Stimulated activated CD4-positive, alpha-beta T cell treated with anti-CD3 and anti-CD28 coated beads, Interleukin-12 subunit alpha, Interleukin-12 subunit beta, amount 100 ng/mL, for 4 hours (primary cell): Measurements from ENCODE around the gene CEACAM19.
A peak's percentile ranks its signal among the peaks of the same experiment; 100 is the strongest.
"Not testable (repeated sequence)": the region's sequence is repeated elsewhere in the genome, so short reads cannot be mapped to it uniquely, and the experiment has no call there.

ENCODE experiments used
- DNase-seq: peaks from one replicate; pipeline ENCODE4 v3.0.0-alpha.2; 2020

CEACAM19 gene

DNA sequence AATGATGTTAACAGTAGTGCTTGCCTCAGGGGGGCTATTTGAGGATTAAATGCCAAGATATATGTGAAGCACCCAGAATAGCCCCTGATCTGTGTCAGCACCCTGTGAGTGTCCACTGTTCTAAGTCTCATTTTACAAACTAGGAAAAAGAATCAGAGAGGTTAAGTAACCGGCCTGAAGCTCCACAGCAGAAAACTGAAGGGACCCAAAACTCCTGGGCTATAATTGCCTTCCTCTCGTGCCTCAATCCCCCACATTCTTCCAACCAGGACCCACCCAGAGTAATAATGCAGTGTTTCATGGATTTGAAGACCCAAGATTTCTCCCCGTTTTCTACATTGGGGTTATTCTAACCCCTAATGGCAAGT, 25.2 kb upstream of the CEACAM19 start:
- DNase-seq, result no peak

DNA sequence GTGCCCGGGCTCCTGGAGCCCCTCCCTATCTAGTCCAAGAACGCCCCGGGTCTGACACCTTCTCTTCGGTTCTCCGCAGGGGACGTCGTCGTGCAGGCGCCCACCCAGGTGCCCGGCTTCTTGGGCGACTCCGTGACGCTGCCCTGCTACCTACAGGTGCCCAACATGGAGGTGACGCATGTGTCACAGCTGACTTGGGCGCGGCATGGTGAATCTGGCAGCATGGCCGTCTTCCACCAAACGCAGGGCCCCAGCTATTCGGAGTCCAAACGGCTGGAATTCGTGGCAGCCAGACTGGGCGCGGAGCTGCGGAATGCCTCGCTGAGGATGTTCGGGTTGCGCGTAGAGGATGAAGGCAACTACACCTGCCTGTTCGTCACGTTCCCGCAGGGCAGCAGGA, 24.1 kb upstream of the CEACAM19 start:
- DNase-seq, result no peak

DNA sequence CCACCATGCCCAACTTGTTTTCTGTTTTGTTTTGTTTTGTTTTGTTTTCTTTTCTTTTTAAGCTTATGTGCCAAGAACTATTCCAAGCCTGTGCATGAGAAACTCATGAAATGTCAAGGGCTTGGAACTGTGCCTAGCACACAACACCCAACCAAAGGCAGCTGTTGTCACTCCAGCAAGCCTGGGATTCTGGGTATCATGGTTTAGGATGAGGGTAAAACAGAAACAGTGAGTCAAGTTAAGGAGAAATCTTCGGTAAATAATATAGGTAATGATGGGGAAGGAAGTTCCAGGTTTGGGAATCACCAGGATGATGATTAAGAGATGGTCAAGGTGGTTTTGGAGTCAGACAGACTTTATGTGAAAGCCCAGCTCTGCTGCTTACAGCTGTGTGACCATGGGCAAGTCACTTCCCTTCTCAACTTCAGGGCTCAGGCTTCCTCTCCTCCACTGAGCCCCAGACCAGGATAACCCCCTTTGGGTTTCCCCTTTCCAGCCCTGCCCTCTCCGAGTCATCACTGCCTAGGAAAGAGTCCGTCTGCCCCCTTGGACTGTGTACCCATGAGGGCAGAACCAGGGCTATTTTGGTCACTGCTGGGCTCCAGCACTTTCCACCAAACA, 22.5 kb upstream of the CEACAM19 start:
- DNase-seq, result no peak

DNA sequence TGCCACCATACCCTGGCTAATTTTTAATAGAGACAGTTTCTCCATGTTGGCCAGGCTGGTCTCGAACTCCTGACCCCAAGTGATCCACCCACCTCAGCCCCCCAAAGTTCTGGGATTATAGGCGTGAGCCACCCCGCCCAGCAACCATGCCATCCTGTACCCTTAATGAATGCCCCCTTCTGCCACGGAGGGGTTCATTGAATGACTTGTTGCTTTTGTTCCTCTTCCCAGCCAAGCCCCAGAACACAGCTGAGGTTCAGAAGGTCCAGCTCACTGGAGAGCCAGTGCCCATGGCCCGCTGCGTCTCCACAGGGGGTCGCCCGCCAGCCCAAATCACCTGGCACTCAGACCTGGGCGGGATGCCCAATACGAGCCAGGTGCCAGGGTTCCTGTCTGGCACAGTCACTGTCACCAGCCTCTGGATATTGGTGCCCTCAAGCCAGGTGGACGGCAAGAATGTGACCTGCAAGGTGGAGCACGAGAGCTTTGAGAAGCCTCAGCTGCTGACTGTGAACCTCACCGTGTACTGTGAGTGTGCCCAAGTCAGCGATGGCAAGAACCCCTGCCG, 21.6 kb upstream of the CEACAM19 start:
- no peak for DNase-seq

DNA sequence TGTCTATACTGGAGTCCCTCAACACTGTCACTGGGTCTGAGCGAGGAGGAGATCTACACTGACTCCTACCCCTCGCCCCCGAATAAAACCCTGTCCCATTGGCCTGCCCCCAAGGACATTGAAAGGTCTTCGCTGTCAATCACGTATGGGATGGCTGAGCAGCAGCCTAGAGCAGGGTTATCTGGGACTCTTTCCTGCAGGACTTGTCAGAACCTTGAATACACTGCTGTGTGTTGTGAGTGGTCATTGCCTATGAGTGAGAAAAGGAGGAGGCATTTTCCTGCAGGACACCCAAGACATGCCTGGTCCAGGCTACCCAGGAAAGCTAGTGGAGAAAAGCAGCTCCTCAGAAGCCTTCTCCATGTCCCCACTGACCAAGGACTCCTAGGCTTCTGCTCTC, 17.9 kb upstream of the CEACAM19 start:
- no peak for DNase-seq

DNA sequence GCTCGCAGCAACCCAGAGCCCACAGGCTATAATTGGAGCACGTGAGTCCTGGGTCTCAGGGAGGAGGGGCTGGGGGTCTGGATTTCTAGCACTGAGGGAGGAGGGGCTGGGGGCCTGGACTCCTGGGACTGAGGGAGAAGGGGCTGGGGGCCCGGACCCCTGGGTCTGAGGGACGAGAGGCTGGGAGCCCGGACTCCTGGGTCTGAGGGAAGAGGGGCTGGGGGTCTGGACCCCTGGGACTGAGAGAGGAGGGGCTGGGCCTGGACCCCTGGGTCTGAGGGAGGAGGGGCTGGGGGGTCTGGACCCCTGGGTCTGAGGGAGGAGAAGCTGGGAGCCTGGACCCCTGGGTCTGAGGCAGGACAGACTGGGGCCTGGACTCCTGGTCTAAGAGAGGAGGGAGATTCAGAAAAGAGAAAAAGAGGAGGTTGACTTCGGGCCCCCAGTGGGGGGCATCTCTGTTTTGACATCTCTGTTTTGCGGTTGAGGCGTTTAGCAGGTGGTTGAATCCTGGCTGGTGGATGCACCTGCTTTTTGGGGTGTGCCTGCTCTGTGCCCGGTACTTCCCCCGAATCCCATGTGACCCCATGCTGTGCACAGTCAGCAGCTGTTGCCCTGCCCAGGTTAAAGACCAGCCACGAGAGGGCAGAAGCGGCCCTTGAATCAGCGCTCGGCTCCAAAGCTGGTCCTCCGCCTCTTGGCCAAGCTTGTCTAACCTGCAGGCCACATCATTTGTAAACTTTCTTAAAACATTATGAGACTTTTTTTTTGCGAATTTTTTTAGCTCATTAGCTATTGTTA, 17.1 kb upstream of the CEACAM19 start:
- DNase-seq, result peak; percentile 62

DNA sequence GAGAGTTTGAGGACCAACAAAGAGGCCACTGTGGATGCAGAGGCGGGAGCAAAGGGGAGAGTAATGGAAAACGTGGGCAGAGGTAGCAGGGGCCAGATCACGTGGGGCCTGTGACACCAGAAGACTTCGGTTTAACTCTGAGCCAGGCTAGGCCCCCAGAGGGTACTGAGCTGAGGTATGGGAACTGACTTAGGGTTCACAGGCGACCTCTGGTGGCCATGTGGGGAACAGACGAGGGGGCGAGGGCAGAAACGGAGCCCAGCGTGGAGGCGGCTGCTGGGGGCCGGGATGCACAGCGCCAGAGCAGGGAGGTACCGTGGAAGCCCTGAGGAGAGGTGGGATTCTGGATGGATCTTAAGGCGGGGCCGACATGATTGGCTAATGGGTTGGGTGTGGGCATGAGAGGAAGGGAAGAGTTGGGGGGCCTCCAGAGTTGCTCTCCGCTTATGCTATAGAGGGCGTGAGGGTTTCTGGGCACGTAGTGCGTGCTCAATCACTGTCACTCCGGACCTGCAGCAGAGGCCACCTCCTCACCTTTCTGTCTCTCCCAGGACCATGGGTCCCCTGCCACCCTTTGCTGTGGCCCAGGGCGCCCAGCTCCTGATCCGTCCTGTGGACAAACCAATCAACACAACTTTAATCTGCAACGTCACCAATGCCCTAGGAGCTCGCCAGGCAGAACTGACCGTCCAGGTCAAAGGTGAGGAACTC, 13.9 kb upstream of the CEACAM19 start:
- peak; percentile 70 for DNase-seq

DNA sequence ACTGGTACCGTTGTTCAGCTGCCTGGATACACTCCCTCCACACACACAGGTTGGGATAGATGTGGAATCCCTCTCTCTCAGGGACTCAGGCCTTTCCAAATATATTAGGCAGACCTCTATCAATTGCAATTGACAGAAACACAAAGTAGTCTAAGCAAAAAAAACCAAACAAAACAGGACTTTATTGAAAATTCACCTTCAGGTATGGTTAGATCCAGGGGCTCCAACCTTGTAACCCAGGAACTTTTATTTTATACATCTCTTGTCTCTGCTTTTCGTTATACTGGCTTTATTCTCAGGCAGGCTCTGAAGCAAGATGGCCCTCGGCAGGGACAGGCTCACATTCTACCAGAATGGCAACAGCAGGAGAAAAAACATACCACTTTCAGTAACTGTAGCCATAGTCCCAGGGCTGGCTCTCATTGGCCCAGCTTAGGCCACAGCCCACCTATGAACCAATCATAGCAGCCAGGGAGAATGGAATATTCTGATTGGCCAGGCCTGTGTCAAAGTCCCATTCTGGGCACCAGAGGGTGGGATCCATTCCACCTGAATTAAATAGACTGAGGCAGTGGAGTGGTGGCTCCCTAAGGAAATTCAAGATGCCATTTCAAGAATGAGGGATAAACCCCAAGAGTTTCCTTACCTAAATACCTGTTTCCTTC, 13.1 kb upstream of the CEACAM19 start:
- DNase-seq, result no peak

DNA sequence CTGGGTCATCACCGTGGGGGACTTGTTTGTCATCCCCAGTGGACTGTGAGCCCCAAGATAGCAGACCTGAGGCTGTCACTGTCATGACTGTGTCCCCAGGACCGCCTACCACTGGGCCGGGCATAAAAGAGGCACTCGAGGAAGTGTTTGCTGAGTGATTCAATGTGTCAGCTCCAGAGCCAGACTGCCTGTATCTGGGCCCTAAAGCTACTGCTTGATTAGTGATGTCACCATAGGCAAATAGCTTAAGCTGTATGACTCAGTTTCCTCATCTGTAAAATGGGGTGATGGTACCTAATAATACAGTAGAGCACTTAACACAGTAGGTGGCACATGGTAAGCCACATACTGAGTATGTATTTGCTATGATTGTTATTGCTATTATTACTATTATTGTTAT, 11.2 kb upstream of the CEACAM19 start:
- no peak for DNase-seq

DNA sequence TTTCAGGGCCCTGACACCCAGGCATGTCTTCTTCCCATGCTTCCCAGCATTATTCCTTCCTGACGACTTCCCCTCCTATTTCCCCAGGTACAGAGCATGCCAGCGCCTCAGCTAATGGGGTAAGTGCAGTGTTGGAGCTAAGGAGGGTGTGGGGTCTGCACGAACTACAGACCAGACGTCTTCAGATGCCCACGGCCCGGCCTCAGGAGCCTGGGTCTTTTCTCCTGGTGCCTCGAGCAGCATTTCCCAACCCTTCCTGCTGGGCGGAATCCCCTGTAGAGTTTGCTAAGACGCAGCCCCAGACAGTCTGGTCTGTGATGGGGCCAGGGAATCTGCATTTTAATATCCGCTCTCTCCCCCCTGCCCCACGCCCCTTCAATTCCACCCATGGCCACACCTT, 10.1 kb upstream of the CEACAM19 start:
- no peak for DNase-seq

DNA sequence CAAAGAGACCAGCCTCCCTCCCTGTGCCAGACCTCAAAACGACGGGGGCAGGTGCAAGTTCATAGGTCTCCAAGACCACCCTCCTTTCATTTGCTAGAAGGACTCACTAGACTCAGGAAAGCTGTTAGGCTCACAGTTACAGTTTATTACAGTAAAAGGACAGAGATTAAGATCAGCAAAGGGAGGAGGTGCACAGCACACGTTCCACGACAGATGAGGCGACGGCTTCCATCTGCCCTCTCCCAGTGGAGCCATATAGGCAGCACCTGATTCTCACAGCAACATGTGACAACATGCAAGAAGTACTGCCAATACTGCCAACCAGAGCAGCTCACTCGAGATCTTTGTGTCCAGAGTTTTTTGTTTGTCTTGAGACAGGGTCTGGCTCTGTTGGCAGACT, 9.4 kb upstream of the CEACAM19 start:
- DNase-seq, result no peak

DNA sequence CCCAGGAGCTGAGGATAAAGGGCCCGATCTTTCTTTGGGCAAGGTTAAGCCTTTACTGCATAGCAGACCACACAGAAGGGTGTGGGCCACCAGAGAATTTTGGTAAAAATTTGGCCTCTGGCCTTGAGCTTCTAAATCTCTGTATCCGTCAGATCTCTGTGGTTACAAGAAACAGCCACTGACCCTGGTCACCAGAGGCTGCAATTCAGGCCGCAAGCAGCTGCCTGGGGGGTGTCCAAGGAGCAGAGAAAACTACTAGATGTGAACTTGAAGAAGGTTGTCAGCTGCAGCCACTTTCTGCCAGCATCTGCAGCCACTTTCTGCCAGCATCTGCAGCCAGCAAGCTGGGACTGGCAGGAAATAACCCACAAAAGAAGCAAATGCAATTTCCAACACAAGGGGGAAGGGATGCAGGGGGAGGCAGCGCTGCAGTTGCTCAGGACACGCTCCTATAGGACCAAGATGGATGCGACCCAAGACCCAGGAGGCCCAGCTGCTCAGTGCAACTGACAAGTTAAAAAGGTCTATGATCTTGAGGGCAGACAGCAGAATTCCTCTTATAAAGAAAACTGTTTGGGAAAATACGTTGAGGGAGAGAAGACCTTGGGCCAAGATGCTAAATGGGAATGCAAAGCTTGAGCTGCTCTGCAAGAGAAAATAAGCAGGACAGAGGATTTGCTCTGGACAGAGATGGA, 8.4 kb upstream of the CEACAM19 start:
- no peak for DNase-seq

DNA sequence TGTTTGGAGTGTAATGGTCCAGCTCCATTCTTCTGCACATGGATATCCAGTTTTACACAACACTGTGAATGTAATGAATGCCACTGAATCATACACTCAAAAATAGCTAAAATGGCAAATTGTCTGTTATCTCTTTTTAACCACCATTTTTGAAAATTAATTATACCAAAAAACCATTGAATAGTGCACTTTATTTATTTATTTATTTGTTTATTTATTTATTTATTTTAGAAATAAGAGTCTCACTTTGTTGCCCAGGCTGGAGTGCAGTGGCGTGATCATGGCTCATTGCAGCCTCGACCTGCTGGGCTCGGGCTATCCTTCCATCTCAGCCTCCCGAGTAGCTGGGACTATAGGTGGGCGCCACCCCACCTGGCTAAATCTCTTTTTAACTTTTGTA, 7.3 kb upstream of the CEACAM19 start:
- no peak for DNase-seq

DNA sequence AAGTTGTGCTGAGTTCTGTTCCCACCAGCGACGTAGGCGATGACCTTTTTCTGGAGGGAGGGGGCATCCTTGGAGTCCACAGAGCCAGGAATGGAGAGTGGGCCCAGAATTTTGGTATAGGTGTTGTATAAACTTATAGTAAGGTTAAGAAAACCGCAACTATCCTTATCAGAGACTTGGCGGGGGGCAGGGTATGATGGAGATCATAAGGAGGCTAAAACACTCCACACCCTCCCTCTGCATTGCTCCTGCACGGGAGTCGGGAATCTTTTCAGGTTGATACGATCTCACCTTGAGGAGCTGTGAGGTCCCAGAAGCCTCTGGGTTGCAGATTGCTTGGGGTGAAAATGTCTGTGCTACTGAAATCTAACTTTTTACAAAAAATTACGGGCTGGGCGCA, 6.3 kb upstream of the CEACAM19 start:
- DNase-seq, result no peak

DNA sequence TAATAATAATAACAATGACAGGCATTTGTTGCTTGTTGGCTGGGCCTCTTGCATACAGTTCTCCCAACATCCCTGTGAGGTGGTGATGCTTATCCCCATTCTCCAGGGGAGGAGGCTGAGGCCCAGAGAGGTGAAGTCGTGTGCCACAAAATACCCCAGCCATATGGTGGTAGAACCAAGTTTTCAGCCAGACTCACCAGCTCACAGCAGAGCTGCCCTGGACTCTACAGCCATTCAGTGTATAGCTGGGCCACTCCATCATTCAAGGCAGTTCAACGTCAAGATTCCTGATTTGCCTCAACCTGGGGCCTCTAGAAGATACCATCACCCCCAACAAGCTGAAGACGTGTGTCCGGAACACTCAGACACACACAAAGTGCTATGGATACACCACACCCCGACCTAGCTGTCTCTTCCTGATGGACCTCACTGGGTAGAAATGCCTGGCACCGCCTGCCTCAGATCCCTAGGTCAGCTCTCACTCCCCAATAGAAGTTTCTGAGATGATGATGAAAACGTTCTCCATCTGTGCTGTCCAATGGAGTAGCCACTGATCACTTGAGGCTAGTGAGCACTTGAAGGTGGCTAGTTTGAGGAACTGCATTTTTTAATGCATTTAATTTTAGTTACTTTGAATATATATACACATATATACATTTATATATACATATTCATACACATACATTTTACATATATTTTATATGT, 4.3 kb upstream of the CEACAM19 start:
- DNase-seq, result no peak

DNA sequence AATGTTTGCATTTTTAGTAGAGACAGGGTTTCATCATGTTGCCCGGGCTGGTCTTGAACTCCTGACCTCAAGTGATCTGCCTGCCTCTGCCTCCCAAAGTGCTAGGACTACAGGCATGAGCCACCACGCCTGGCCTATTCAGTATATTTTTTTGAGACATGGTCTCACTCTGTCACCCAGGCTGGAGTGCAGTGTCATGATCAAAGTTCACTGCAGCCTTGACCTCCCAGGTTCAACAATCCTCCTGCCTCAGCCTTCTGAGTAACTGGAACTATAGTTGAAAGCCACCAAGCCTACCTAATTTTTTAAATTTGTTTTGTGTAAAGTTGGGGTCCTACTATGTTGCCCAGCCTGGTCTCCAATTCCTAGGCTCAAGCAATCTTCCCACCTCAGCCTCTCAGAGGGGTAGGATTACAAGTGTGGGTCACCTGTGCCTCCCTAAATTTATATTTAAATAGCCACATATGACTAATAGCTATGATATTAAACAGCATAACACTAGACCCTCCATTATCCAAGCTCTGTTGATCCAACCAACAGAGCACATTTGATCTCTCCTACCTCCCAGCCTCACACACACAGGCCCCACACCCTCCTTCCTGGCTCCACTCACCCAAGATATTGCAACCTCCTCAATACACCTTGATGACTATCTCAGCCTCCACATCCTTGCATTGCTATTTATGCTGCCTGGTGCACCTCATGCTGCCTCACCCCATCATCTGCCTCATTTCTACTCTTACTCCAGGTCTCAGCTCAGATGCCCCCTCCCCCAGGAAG, 2.1 kb upstream of the CEACAM19 start:
- DNase-seq, result no peak

DNA sequence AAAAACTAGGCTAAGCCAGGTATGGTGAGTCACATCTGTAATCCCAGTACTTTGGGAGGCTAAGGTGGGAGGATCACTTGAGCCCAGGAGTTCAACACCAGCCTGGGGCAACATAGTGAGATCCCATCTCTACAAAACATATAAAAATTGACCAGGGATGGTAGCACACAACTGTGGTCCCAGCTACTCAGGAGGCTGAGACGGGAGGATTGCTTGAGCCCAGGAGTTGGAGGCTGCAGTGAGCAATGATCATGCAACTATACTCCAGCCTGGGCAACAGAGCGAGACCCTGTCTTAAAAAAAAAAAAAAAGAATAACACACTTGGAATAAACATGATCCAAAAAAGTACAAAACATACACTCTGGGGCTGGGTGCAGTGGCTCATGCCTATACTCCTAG, 1.3 kb upstream of the CEACAM19 start:
- not testable (repeated sequence) for DNase-seq

DNA sequence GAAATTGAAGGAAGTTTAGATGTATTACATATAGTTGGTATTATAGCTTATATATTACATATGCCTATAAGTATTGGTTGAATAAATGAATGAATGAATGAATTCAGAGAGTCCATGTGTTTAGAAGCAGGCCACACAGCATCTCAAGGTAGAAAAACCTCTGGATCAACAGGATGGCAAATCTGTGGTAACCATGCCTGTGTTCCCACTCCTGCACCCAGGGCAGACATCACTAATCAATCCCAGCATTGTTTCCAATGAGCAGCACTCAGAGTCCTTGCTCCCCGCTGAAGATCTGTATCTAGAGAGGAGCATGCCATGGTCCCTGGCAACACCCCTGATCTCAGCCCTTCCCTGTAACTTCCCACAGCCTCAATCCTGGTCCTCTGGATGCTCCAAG, 944 bp downstream of the CEACAM19 start:
- no peak for DNase-seq

DNA sequence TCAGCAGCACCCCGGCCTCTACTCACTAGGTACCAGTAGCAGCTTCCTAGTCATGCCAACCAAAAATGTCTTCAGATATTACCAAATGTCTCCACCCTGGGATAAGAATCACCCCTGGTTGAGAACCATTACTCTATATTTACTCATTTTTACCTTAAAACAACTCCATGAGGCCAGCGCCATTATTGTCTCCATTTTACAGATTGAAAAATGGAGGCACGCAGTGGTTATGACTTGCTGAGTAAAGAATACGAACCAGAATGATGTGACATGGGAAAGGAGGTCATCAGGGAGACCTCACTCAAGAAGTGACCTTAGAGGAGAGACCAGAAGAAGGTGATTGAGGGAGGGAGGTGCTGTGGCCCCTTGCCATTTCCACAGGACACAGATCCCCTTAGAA, 2.2 kb downstream of the CEACAM19 start:
- no peak for DNase-seq

DNA sequence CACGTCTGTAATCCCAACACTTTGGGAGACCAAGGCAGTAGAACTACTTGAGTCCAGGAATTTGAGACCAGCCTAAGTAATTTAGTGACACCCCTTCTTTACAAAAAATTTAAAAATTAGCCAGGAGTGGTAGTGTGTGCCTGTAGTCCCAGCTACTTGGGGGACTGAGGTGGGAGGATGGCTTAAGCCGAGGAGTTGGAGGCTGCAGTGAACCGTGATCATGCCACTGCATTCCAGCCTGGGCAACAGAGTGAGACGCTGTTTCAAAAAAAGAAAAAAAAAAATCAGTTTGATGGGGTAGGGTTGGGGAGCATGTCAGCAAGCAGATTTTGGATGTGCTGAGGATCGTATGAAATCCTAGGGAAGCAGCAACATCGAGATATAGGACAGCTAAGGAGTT, 4.2 kb downstream of the CEACAM19 start:
- no peak for DNase-seq
